Smooth muscle cell (in vitro differentiated cells): ENCODE data around the gene F11R. TPM values are rescaled to one million over a fixed set of nuclear protein-coding genes. Genes with fewer than 3 reads are reported as not detected.

Experiments
- DNase-seq: peaks from one replicate; lab custom pipeline; 2025; ENCODE audit not compliant: unreplicated experiment; lab: John Stamatoyannopoulos, UW
- H2AFZ ChIP-seq: fragments of 200-600 bp; sonication (generic); 2 replicates; pipeline ENCODE4 v1.6.0; 2016; ENCODE audit warnings: antibody characterized with exemption, low read depth, mild to moderate bottlenecking
- H3F3A ChIP-seq: fragments of 200-600 bp; sonication (generic); 2 replicates; pipeline ENCODE4 v1.6.0; 2017; ENCODE audit warnings: antibody characterized with exemption, low read depth
- H3K27ac ChIP-seq: fragments of 200-600 bp; sonication (generic); 2 replicates; pipeline ENCODE4 v1.5.1; 2016; ENCODE audit warnings: low read depth, mild to moderate bottlenecking
- H3K27me3 ChIP-seq: fragments of 200-600 bp; sonication (generic); 2 replicates; pipeline ENCODE4 v1.6.1; 2016; ENCODE audit warnings: low read depth, mild to moderate bottlenecking
- H3K36me3 ChIP-seq: fragments of 200-600 bp; sonication (generic); 2 replicates; pipeline ENCODE4 v1.5.1; 2016; ENCODE audit warnings: low read depth
- H3K4me1 ChIP-seq: fragments of 200-600 bp; sonication (generic); 2 replicates; pipeline ENCODE4 v1.5.1; 2016; ENCODE audit warnings: low read depth
- H3K4me2 ChIP-seq: fragments of 200-600 bp; sonication (generic); 2 replicates; pipeline ENCODE4 v1.6.0; 2016; ENCODE audit warnings: mild to moderate bottlenecking
- H3K4me3 ChIP-seq: fragments of 200-600 bp; sonication (generic); 2 replicates; pipeline ENCODE4 v1.5.1; 2016; ENCODE audit warnings: mild to moderate bottlenecking
- H3K79me2 ChIP-seq: fragments of 200-600 bp; sonication (generic); 2 replicates; pipeline ENCODE4 v1.6.0; 2016; ENCODE audit warnings: low read depth, mild to moderate bottlenecking
- H3K9ac ChIP-seq: fragments of 200-600 bp; sonication (generic); 2 replicates; pipeline ENCODE4 v1.6.0; 2016; ENCODE audit warnings: low read depth
- H3K9me3 ChIP-seq: fragments of 200-600 bp; sonication (generic); replicated peaks from 2 replicates; pipeline ENCODE4 v1.5.1; 2016; ENCODE audit warnings: low read depth
- H4K20me1 ChIP-seq: fragments of 200-600 bp; sonication (generic); 2 replicates; pipeline ENCODE4 v1.6.0; 2016; ENCODE audit warnings: low read depth
- WGBS: methylation state at CpG from one replicate; pipeline ENCODE4 v1.1.7; 2016; ENCODE audit warnings: low lambda C conversion rate; 5-methylcytosine and 5-hydroxymethylcytosine counted together
- polyA plus RNA-seq: library from polyadenylated mRNA; unstranded; fragments of >200 nt; fragmentation: Nextera tagmentation; extraction: Ambion mirVana; gene quantifications from 2 replicates; pipeline ENCODE4 v1.2.1, GENCODE V29; 2016
- total RNA-seq: library from RNA; depleted of rRNA; stranded (reverse); fragments of >200 nt; gene quantifications from 2 replicates; pipeline ENCODE4 v1.2.3, GENCODE V29; 2014
- TF ChIP-seq, protein P1 (sequence below): fragments of 200-600 bp; sonication (generic); IDR thresholded peaks from 2 replicates; pipeline ENCODE4 v1.5.1; 2017; ENCODE audit warnings: borderline replicate concordance, mild to moderate bottlenecking, antibody characterized with exemption; ENCODE audit not compliant: insufficient read depth, poor library complexity, severe bottlenecking

Gene F11R
- total and polyA plus RNA-seq, 2 experiments from 2014 or later = 26.4 to 57.8 TPM

DNA sequence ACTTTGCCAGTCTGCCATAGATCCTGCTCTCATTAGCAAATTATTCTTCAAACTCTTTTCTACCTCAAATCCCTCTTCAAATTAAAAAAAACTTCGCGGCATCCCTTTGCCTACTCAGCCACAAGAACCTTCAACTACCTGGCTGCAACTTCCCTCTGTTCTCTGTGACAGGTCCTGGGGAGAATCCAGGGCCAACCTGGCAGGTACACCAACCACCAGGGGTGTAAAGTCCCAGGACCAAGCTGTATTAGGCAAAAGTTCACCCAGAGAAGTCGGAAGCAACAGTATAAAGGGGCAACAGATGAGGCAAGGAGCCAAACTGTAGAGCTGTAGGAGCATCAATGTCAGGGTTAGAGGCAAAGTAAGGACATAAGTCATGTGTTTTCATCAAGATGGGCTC, 48.0 kb downstream of the F11R start:
- Histone ChIP-seq H3K9me3 (no peaks in the 10 kb centered on the region), H3K27me3 (no peaks in the 10 kb centered on the region), H3K4me2 (no peak overlapping the region), H2AFZ (no peak overlapping the region), H3K4me1 (no peaks in the 10 kb centered on the region), H3K4me3 (no peak overlapping the region), H3K36me3 (no peaks in the 10 kb centered on the region), H3K79me2 (no peaks in the 10 kb centered on the region), H3K27ac (no peak overlapping the region), H3F3A (no peaks in the 10 kb centered on the region), H3K9ac (no peak overlapping the region), H4K20me1 (no peaks in the 10 kb centered on the region)
- WGBS = 58% methylated on average over 3 of the region's 3 CpGs
- TF ChIP-seq, protein P1, sequence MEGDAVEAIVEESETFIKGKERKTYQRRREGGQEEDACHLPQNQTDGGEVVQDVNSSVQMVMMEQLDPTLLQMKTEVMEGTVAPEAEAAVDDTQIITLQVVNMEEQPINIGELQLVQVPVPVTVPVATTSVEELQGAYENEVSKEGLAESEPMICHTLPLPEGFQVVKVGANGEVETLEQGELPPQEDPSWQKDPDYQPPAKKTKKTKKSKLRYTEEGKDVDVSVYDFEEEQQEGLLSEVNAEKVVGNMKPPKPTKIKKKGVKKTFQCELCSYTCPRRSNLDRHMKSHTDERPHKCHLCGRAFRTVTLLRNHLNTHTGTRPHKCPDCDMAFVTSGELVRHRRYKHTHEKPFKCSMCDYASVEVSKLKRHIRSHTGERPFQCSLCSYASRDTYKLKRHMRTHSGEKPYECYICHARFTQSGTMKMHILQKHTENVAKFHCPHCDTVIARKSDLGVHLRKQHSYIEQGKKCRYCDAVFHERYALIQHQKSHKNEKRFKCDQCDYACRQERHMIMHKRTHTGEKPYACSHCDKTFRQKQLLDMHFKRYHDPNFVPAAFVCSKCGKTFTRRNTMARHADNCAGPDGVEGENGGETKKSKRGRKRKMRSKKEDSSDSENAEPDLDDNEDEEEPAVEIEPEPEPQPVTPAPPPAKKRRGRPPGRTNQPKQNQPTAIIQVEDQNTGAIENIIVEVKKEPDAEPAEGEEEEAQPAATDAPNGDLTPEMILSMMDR = no peak
- DNase-seq = no peak

DNA sequence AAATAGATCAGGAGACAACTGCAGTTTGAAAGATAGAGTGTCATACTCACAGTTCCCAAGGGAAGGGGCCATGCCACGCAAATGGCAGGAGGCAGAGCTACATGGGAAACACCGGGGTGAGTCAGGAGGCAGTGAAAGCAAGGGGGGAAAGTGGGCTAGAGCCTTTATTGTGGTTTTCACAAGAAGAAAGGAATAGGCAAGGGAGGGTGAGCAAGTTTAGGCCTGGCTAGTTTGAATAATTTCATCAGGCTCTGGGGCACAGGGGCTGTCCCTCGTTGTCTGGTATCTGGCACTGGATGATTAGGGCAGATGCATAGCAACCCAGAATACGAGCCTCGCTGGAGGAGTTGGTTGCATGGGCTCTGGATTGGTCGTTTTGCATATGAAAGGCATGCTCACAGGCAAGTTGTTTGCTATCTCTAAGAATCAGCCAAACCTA, 49.3 kb downstream of the F11R start:
- TF ChIP-seq, protein P1 = no peak
- Histone ChIP-seq H3K4me3 (no peak overlapping the region), H3K79me2 (no peaks in the 10 kb centered on the region), H3K36me3 (no peaks in the 10 kb centered on the region), H4K20me1 (no peaks in the 10 kb centered on the region), H3F3A (no peaks in the 10 kb centered on the region), H3K4me1 (no peaks in the 10 kb centered on the region), H3K9ac (no peak overlapping the region), H3K27me3 (no peaks in the 10 kb centered on the region), H3K4me2 (no peak overlapping the region), H3K9me3 (no peaks in the 10 kb centered on the region), H3K27ac (no peak overlapping the region), H2AFZ (no peak overlapping the region)
- no peak for DNase-seq
- WGBS = 19% methylated on average over 6 of the region's 6 CpGs

DNA sequence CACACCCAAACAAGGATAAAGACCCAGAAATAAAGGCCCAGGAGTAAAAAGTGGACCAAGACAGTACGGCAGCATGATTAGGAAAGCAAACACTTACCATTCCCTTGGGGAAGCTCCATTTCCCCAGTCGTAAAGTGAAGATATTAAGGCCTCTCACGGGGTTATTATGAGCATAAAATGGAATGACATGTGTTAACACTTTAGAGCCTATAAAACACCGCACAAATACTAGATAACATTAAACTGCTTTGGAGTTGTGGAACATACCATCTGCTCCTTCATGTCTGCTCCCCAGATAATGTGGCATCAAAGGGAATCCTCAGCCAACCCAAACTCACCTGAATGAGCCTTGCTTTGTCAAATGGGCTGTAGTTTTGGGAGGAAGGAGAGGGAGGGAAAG, 57.4 kb downstream of the F11R start:
- no peaks in the 10 kb centered on the region for H3K79me2 ChIP-seq
- TF ChIP-seq, protein P1 = no peak
- 42% methylated on average over 4 of the region's 4 CpGs for WGBS
- H3K27ac ChIP-seq = no peak overlapping the region
- no peaks in the 10 kb centered on the region for H3K9me3 ChIP-seq
- no peaks in the 10 kb centered on the region for H3K36me3 ChIP-seq
- no peak overlapping the region for H3K9ac ChIP-seq
- H3K4me1 ChIP-seq = no peaks in the 10 kb centered on the region
- H4K20me1 ChIP-seq = no peaks in the 10 kb centered on the region
- no peak overlapping the region for H2AFZ ChIP-seq
- no peak for DNase-seq
- H3K27me3 ChIP-seq = no peaks in the 10 kb centered on the region
- no peaks in the 10 kb centered on the region for H3F3A ChIP-seq
- no peak overlapping the region for H3K4me3 ChIP-seq
- H3K4me2 ChIP-seq = no peak overlapping the region

DNA sequence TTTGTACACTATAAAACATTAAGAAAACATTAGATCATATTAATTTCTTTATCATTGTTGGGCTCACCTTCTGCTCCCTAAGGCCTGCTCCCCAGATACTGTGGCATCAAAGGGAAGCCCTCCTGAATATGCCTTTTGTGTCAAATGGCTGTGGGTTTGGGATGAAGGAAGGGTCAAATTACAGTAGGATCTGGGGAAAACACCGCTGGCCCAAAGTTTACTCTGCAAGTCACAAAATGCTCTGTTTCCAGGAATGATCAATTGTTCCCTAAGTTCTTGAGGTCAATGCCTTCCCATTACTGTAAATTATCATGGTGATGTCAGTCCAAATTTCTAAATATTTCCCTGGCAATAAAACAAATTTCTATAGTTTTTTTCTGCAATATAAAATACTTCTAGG, 59.5 kb downstream of the F11R start:
- Histone ChIP-seq H3K27me3 (no peaks in the 10 kb centered on the region), H2AFZ (no peak overlapping the region), H4K20me1 (no peaks in the 10 kb centered on the region), H3F3A (no peaks in the 10 kb centered on the region), H3K9me3 (no peaks in the 10 kb centered on the region), H3K79me2 (no peaks in the 10 kb centered on the region), H3K4me3 (no peak overlapping the region), H3K27ac (no peak overlapping the region), H3K4me2 (no peak overlapping the region), H3K4me1 (no peaks in the 10 kb centered on the region), H3K36me3 (no peaks in the 10 kb centered on the region), H3K9ac (no peak overlapping the region)
- WGBS = 83% methylated on average over 1 of the region's 1 CpG
- TF ChIP-seq, protein P1 = no peak
- DNase-seq = no peak
